Upper lobe of left lung (tissue), 4 donors: ENCODE data around the gene STX1B.

ENCODE experiments used
- CTCF ChIP-seq, 6 experiments: fragments of 450-650 bp in 4 of 6; fragments of 200-600 bp in 2 of 6; sonication (generic) in 2 of 6; IDR thresholded peaks; one replicate each; pipeline ENCODE4 v1.5.1; 2016 to 2019; ENCODE audit warnings: antibody characterized with exemption in 6 of 6
- EP300 ChIP-seq, 4 donors: sonication (generic); formaldehyde crosslinking; IDR thresholded peaks; one replicate each; pipeline ENCODE4 v1.5.1; 2017; ENCODE audit warnings: antibody characterized with exemption in 4 of 4, control low read depth in 2 of 4
- POLR2AphosphoS5 ChIP-seq, 2 donors: sonication (generic); formaldehyde crosslinking; IDR thresholded peaks; one replicate each; pipeline ENCODE4 v1.5.1; 2017; ENCODE audit warnings: antibody characterized with exemption in 2 of 2

DNA sequence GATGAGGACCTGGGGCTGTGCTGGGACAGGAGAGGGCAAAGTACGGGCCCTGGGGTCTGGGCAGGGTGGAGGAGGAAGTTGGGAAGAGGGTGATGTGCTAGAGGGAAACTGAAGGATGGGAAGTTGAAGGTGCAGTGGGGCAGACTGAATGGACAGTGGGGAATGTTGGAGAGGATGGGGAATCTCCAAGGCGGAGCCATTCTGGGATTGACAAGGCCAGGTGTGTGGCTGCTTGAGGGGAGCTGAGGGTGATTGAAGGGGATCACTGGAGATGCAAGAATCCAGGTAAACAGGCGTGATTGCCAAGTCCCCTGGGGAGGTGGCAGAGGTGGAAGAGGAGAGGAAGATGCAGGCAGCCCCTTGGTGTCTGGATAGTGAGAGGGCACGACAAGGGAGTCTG is 34.0 kb downstream of the STX1B start:
- TF ChIP-seq EP300 (IDR thresholded peaks at IDR 0.05) (no peak), POLR2AphosphoS5 (IDR thresholded peaks at IDR 0.05) (no peak), CTCF (IDR thresholded peaks at IDR 0.05) (no peak)
